Retinal pigment epithelial cell (primary cell): ENCODE measurements around the gene LYRM2.

Experiments used
- DNase-seq: peaks from one replicate; pipeline ENCODE4 v3.0.0-alpha.2; 2010; ENCODE audit warnings: low read depth
- H3K4me3 ChIP-seq: 2 replicates; pipeline ENCODE4 v1.5.1; 2011; ENCODE audit warnings: mild to moderate bottlenecking, low read length, control low read depth, moderate library complexity
- TF ChIP-seq, protein P1 (sequence below): conservative IDR thresholded peaks from 2 replicates; pipeline ENCODE4 v1.5.1; 2011; ENCODE audit warnings: low read depth, low read length, control low read depth, inconsistent platforms

The LYRM2 gene

DNA sequence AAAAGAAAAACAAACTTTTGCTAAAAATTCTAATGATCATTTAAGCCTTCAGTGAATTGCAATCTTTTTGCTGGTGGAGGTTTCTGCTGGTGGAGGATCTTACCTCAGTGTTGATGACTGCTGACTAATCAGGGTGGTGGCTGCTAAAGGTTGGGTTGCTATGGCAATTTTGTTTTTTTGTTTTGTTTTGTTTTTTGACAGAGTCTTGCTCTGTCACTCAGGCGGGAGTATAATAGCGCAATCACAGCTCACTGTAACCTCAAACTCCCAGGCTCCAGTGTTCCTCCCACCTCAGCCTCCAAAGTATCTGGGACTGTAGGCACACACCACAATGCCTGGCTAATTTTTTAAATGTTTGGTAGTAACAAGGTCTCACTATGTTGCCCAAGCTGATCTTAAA lies 110.9 kb downstream of the LYRM2 start:
- no peak overlapping the region for H3K4me3 ChIP-seq
- no peak for DNase-seq
- TF ChIP-seq, protein P1, sequence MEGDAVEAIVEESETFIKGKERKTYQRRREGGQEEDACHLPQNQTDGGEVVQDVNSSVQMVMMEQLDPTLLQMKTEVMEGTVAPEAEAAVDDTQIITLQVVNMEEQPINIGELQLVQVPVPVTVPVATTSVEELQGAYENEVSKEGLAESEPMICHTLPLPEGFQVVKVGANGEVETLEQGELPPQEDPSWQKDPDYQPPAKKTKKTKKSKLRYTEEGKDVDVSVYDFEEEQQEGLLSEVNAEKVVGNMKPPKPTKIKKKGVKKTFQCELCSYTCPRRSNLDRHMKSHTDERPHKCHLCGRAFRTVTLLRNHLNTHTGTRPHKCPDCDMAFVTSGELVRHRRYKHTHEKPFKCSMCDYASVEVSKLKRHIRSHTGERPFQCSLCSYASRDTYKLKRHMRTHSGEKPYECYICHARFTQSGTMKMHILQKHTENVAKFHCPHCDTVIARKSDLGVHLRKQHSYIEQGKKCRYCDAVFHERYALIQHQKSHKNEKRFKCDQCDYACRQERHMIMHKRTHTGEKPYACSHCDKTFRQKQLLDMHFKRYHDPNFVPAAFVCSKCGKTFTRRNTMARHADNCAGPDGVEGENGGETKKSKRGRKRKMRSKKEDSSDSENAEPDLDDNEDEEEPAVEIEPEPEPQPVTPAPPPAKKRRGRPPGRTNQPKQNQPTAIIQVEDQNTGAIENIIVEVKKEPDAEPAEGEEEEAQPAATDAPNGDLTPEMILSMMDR = no peak

DNA sequence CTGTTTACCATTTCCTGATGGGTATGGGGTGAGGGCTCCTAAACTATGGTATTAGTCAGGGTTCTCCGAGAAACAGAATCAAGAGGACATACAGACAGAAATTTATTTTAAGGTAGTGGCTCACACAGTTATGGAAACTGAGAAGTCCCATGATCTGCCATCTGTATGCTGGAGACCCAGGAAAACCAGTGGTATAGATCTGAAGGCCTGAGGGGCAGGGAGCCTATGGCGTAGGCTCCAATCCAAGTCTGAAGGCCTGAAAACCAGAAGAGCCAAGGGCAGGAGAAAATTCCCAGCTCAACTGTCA lies 112.0 kb downstream of the LYRM2 start:
- H3K4me3 ChIP-seq = no peak overlapping the region
- TF ChIP-seq, protein P1 = no peak
- no peak for DNase-seq

DNA sequence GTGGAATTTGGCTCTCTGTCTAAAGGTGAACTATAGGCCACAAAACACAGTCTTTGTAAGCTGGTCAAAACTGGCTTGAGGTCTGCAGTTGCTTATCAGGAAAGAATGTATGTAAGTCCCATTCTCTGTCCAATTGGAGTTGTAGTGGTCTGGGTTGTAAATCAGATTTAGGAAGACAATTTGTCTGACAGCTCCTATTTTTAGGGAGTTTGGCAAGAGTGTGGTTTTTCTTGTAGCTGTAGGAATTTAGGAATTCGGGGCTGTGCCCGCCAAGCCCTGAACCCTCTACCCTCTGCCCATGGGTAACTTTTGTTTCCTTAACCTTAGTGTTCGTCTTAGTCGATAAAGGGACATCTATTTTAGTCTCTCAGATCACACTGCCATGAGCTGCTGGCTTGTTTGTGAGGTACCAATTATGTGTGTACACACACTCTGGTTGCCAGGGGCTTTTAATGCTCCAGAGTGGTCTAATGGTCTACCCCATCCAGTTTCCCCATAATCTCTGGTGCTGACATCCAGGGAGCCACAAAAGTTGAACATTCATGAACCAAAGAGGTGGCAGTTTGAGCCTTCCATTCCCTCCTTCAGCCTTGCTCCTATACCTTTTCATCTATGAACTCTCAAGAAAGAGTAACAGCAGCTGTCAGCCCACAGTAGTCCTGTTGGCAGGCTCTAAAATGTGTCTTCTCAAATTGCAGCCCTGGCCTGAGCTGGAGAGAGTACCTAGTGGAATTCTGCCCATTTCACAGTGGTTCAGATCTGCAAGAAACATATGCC lies 112.6 kb downstream of the LYRM2 start:
- TF ChIP-seq, protein P1 = no peak
- DNase-seq = no peak
- no peak overlapping the region for H3K4me3 ChIP-seq

DNA sequence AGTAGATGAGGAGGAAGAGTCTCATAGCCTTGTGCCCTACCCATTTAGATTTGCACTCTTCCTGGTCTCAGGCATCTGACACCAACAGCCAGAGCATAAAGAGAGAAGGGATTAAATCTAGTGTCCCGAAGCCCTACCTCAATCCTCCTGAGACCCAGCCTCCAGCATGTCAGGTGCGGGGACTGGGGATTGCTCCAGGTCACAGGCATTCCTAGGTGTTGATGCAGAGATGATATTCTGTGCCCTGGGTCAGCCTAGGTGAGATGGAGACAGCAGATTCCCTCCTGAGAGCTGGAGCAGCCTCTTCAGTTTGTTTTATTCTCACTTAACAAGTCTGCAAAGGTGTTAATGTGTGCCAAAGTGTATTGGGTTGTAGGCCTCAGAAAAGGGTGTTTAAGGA lies 115.8 kb downstream of the LYRM2 start:
- DNase-seq = no peak
- TF ChIP-seq, protein P1 = no peak
- H3K4me3 ChIP-seq = no peak overlapping the region

DNA sequence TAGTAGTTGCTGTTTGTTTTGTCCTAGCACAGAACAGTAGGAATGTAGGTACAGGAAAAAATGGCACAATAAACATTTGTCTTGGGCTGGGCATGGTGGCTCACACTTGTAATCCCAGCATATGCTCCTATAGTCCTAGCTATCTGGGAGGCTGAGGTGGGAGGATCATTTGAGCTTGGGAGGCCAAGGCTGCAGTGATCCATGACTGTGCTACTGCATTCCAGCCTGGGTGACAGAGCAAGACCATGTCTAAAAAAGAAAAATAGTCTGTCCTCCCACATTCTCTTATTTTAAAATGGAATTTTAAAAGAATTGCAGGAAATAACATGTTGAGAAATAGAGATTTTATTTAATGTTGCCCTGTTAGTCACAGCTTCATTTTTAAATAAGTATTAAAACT lies 117.8 kb downstream of the LYRM2 start:
- H3K4me3 ChIP-seq = no peak overlapping the region
- TF ChIP-seq, protein P1 = no peak
- DNase-seq = no peak

DNA sequence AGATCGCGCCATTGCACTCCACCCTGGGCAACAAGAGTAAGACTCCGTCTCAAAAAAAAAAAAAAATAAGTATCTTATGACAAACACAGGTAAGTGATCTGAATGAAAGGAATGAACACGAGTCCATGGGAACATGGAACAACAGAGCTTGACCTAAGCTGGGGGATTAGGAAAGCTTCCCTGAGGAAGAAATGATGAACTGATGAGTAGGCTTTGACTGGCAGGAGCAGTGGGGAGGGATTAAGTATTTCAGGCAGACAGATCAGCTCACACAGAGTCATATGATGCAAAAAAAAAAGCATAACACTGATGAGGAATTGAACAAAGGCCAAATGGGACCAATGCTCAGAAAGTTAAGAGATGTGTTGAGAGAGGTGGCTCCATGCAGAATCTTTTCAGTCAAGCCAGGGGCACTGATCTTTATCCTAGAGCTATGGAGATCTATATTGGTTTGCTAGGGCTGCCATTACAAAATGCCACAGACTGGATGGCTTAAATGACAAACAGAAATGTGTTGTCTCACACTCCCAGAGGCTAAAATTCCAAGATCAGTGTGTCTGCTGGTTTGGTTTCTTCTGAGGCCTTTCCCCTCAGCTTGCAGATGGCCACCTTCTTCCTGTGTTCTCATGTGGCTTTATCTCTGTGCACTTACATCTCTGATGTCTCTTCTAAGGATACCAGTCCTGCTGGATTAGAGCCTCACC lies 120.0 kb downstream of the LYRM2 start:
- TF ChIP-seq, protein P1 = no peak
- H3K4me3 ChIP-seq = no peak overlapping the region
- DNase-seq = peak; percentile 36
